Kidney (tissue), 22 donors: ENCODE data around the gene C3orf62. TPM values are rescaled to one million over a fixed set of nuclear protein-coding genes. Genes with fewer than 3 reads are reported as not detected.

Source experiments
- DNase-seq, 5 donors: peaks; one replicate each; pipeline ENCODE4 v3.0.0-alpha.2; 2013 to 2020
- FAIRE-seq: peaks from 2 replicates; lab custom pipeline; 2012; peaks lifted over from hg19 to GRCh38; lab: Jason Lieb, UNC
- H3K27ac ChIP-seq, 2 donors: one replicate each; pipeline ENCODE4 v1.7.0; 2013; ENCODE audit warnings: low read depth in 2 of 2, low read length in 2 of 2, inconsistent platforms in 1 of 2
- H3K27me3 ChIP-seq: one replicate; pipeline ENCODE4 v1.7.1; 2013; ENCODE audit warnings: low read length, inconsistent platforms; ENCODE audit not compliant: control insufficient read depth, insufficient read depth
- H3K36me3 ChIP-seq, 3 donors: one replicate each; pipeline versions ENCODE4 v1.7.0 to v1.7.1; 2013; ENCODE audit warnings: low read length in 3 of 3, control low read depth in 1 of 3, inconsistent platforms in 1 of 3; ENCODE audit not compliant: insufficient read depth in 3 of 3, control insufficient read depth in 2 of 3
- H3K4me1 ChIP-seq, 3 donors: one replicate each; pipeline versions ENCODE4 v1.7.0 to v1.7.1; 2013; ENCODE audit warnings: low read length in 3 of 3, inconsistent platforms in 1 of 3, low read depth in 1 of 3; ENCODE audit not compliant: control insufficient read depth in 2 of 3, insufficient read depth in 2 of 3
- H3K4me3 ChIP-seq, 3 donors: one replicate each; pipeline versions ENCODE4 v1.7.0 to v1.8.1; 2013; ENCODE audit warnings: low read length in 3 of 3, control low read depth in 1 of 3, inconsistent platforms in 1 of 3
- H3K9ac ChIP-seq, 3 donors: one replicate each; pipeline versions ENCODE4 v1.7.0 to v1.7.1; 2013; ENCODE audit warnings: low read length in 3 of 3, control low read depth in 1 of 3, inconsistent platforms in 1 of 3
- H3K9me3 ChIP-seq, 3 donors: one replicate each; pipeline versions ENCODE4 v1.7.0 to v1.7.1; 2013; ENCODE audit warnings: low read length in 3 of 3, control low read depth in 1 of 3, inconsistent platforms in 1 of 3; ENCODE audit not compliant: control insufficient read depth in 2 of 3, insufficient read depth in 1 of 3
- CTCF ChIP-seq: IDR thresholded peaks from 3 replicates; pipeline ENCODE4 v1.5.1; 2012; ENCODE audit warnings: mild to moderate bottlenecking, moderate library complexity, borderline replicate concordance; ENCODE audit not compliant: insufficient read depth; ENCODE audit errors: extremely low read depth
- intact Hi-C: fragments of 100-400 bp; cut with DNase I; formaldehyde crosslinking; loops from one replicate; pipeline ENCODE4 v1.11.1; 2022
- long read RNA-seq, 10 donors: library from polyadenylated mRNA in 1 of 10; unstranded in 1 of 10; transcript quantifications; one replicate each; pipeline ENCODE4 v2.0.0 and lab custom pipeline, GENCODE V29; 2021 to 2026
- polyA plus RNA-seq: library from polyadenylated mRNA; stranded (reverse); fragments of 350-450 nt; fragmentation: Illumina TruSeq; extraction: RNeasy Lipid Tissue Mini Kit (QIAGEN cat#74804); gene quantifications from one replicate; pipeline ENCODE4 v1.2.3, GENCODE V29; 2014; ENCODE audit warnings: low read depth, low replicate concordance; ENCODE audit not compliant: insufficient read depth
- total RNA-seq: library from RNA; stranded (reverse); fragmentation: NEBNext Ultra II Directional; extraction: Animal tissue kit (Norgen Biotek cat#: 25700); gene quantifications from one replicate; pipeline ENCODE4 v1.2.1, GENCODE V29; 2021
- donor health status: control.
- donor health status: control.
- donor health status: control.
- donor health status: control.
- donor health status: control.
- donor health status: DM: yes; HTN: yes; CAD: no.
- donor health status: Normal renal cell carcinoma (clear cell type).

C3orf62 gene
- total RNA-seq (4.7 TPM), polyA plus RNA-seq (7.0 TPM)
- long read RNA-seq, donor 1, full-length matches to known transcripts = 1 of 1 reads
- long read RNA-seq, donor 1, partial matches to known transcripts = 0 of 1 reads
- long read RNA-seq, donor 1, other reads (novel, unspliced or antisense) = 0 of 1 reads
- long read RNA-seq, donor 2, full-length matches to known transcripts = 1 of 1 reads
- long read RNA-seq, donor 2, partial matches to known transcripts = 0 of 1 reads
- long read RNA-seq, donor 2, other reads (novel, unspliced or antisense) = 0 of 1 reads
- long read RNA-seq, donor 3, full-length matches to known transcripts = 2 of 2 reads
- long read RNA-seq, donor 3, partial matches to known transcripts = 0 of 2 reads
- long read RNA-seq, donor 3, other reads (novel, unspliced or antisense) = 0 of 2 reads
- long read RNA-seq, donor 4, full-length matches to known transcripts = 3 of 3 reads
- long read RNA-seq, donor 4, partial matches to known transcripts = 0 of 3 reads
- long read RNA-seq, donor 4, other reads (novel, unspliced or antisense) = 0 of 3 reads
- long read RNA-seq, donor 5 = 0 reads
- long read RNA-seq, donor 6, partial matches to known transcripts = 0 of 1 reads
- long read RNA-seq, donor 6, other reads (novel, unspliced or antisense) = 0 of 1 reads
- long read RNA-seq, donor 7, full-length matches to known transcripts = 2 of 8 reads
- long read RNA-seq, donor 7, partial matches to known transcripts = 0 of 8 reads
- long read RNA-seq, donor 7, other reads (novel, unspliced or antisense) = 6 of 8 reads
- long read RNA-seq, donor 8, partial matches to known transcripts = 0 of 1 reads
- long read RNA-seq, donor 8, other reads (novel, unspliced or antisense) = 0 of 1 reads
- long read RNA-seq, donor 9, full-length matches to known transcripts = 2 of 2 reads
- long read RNA-seq, donor 9, partial matches to known transcripts = 0 of 2 reads
- long read RNA-seq, donor 9, other reads (novel, unspliced or antisense) = 0 of 2 reads
- long read RNA-seq, donor 10, full-length matches to known transcripts = 1 of 9 reads
- long read RNA-seq, donor 10, partial matches to known transcripts = 8 of 9 reads
- long read RNA-seq, donor 10, other reads (novel, unspliced or antisense) = 0 of 9 reads

DNA sequence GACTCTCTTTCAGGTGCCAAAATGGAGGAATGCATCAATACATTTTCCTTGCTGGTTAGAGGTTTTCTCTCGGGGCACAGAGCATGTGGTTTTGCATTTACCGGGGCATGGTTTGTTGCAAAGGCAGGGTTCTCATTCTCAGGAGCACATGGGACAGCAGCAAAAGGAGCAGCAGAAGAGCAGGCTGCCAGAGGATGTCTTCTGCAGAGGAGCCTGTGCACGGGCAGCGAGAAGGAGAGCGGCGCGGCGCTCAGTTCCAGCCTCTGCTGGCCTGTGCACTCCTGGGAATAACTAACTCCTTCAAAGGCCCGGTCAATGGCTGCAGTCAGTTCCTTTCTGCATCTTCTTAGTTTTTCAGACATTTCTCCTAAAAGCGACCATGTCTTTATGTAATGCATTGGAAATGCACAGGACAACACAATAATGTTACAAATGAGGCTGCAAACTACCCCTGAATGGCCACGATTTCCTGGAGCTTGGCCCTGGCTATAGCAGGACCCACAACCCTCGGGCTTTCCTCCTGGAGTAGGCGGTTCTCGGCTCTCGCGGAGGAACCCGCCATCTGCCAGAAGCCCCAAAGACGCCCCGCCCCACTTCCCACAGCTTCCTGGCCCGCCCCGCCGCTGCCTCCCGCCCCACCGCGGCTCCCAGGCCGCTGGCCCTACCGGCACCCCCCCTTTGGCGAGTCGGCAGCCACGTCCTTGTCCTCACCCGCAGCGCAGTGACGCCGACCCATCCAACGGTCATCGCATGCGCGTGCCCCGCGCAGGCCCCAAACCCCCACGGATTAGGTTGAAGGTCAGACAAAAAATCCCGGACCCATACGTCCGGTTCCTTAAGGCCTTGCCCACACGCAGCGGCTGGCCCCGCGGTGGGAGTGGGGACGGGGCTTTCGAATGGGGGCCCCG is at the start of gene C3orf62:
Gene C3orf62, minus strand, starts transcription at position 758 of the 908 bp plus-strand sequence. Its CDS starts 360 bp downstream, at position 398.
- H3K27me3 ChIP-seq = no peaks in the 10 kb centered on the region
- TF ChIP-seq CTCF = no peak
- peak within 1 kb of the TSS; percentile 58 to 79 (median 63) for H3K4me3 ChIP-seq
- FAIRE-seq (no peak), DNase-seq (peak; percentile 89 to 96 (median 92))
- peak within 1 kb of the TSS; percentile 68 to 85 (median 75) for H3K9ac ChIP-seq
- H3K9me3 ChIP-seq = no peaks in the 10 kb centered on the region
- H3K27ac ChIP-seq = peak within 1 kb of the TSS; percentile 94 to 96
- H3K4me1 ChIP-seq = peaks cover 0 to 15% (median 9%) of the 10 kb centered on the region in 3 donors
- H3K36me3 ChIP-seq = peaks cover 0 to 17% (median 12%) of the 10 kb centered on the region in 3 donors
- intact Hi-C loops = no loop called here

DNA sequence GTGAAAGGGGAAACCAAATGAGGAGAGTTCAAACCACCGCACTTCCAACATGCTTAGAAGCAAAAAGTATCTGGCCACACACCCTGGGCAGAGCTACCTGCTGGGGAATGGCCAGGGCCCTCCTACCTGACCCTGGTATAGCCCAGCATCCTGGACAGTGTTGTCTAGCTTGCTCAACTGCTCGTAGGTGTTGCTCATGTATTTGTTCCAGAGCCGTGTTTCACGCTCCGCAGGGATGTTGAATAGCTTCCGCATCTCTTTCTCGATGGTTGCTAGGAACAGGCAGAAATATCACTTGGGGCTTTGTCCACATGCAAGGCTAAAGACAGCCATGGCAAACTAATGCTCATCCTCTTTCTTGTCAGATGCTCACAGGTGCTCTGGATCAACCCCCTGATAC is 47.7 kb upstream of the C3orf62 start:
- H3K36me3 ChIP-seq = peaks cover 6 to 52% (median 35%) of the 10 kb centered on the region in 3 donors

More for the DNA sequence above, 47.7 kb upstream of the C3orf62 start:
- FAIRE-seq = no peak
- H3K9me3 ChIP-seq = no peaks in the 10 kb centered on the region
- H3K4me3 ChIP-seq = no peak overlapping the region
- TF ChIP-seq CTCF = no peak
- no peaks in the 10 kb centered on the region for H3K27me3 ChIP-seq
- H3K4me1 ChIP-seq = no peaks in the 10 kb centered on the region
- no peak overlapping the region for H3K27ac ChIP-seq
- no peak for DNase-seq
- intact Hi-C loops = no loop called here
- H3K9ac ChIP-seq = no peak overlapping the region
